Fibroblast of villous mesenchyme (primary cell): Measurements from ENCODE around the gene IQCF5. TPM values are rescaled to one million over a fixed set of nuclear protein-coding genes. Genes with fewer than 3 reads are reported as not detected.

ENCODE experiments used
- DNase-seq: peaks from one replicate; pipeline ENCODE4 v3.0.0-alpha.2; 2010; ENCODE audit warnings: low read depth
- H3K4me3 ChIP-seq: 2 replicates; pipeline ENCODE4 v1.5.1; 2011; ENCODE audit warnings: low read depth, mild to moderate bottlenecking, low read length
- small RNA-seq: library from RNA; depleted of rRNA; stranded (forward); fragments of <200 nt; gene quantifications from one replicate; pipeline ENCODE3, GENCODE V24; 2012
- total RNA-seq: library from RNA; depleted of rRNA; stranded (reverse); fragments of >200 nt; gene quantifications from 2 replicates; pipeline ENCODE4 v1.2.3, GENCODE V29; 2012
- TF ChIP-seq, protein P1 (sequence below): IDR thresholded peaks from 2 replicates; pipeline ENCODE4 v1.5.1; 2012; ENCODE audit warnings: low read depth, mild to moderate bottlenecking, low read length; ENCODE audit not compliant: insufficient read depth

Gene IQCF5
- total RNA-seq, 1 donor, result not detected

DNA sequence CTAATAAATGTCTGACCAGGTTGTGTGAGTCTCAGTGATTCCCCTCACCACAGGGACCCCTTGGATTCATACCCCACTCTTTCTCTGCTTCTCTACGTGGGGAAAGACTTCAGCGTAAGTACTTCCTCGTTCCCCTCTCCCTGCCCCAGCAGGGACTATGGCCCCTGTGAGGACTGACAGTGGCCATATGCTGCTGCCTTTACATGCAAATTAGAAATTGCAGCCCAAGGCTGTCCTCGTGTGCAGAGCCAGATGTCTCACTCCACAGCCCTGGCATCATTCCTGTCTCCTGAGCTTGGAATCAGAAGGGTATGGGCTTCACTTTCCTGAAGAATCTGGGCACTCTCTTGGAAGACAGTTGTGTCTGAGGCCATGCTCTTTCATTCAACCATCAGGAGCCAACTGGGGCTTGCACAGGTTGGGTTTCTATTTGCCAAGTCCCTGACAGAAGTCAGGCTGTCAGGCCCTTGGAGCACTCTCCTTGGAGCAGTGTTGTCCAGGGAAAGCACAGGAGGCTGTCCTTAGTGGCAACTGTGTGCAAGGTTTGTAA, 44.5 kb downstream of the IQCF5 start:
- H3K4me3 ChIP-seq, result no peak overlapping the region
- DNase-seq, result no peak
- TF ChIP-seq, protein P1, sequence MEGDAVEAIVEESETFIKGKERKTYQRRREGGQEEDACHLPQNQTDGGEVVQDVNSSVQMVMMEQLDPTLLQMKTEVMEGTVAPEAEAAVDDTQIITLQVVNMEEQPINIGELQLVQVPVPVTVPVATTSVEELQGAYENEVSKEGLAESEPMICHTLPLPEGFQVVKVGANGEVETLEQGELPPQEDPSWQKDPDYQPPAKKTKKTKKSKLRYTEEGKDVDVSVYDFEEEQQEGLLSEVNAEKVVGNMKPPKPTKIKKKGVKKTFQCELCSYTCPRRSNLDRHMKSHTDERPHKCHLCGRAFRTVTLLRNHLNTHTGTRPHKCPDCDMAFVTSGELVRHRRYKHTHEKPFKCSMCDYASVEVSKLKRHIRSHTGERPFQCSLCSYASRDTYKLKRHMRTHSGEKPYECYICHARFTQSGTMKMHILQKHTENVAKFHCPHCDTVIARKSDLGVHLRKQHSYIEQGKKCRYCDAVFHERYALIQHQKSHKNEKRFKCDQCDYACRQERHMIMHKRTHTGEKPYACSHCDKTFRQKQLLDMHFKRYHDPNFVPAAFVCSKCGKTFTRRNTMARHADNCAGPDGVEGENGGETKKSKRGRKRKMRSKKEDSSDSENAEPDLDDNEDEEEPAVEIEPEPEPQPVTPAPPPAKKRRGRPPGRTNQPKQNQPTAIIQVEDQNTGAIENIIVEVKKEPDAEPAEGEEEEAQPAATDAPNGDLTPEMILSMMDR, result no peak

DNA sequence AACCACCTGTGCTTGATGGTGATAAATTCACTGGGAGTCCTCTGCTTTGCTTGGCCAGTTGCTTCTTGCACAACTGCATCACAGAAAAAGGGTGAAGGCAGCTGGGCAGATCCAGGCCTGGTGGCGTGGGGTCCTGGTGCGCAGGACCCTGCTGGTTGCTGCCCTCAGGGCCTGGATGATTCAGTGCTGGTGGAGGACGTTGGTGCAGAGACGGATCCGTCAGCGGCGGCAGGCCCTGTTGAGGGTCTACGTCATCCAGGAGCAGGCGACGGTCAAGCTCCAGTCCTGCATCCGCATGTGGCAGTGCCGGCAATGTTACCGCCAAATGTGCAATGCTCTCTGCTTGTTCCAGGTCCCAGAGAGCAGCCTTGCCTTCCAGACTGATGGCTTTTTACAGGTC, 45.1 kb downstream of the IQCF5 start:
- TF ChIP-seq, protein P1, result no peak
- H3K4me3 ChIP-seq, result no peak overlapping the region
- DNase-seq, result no peak

DNA sequence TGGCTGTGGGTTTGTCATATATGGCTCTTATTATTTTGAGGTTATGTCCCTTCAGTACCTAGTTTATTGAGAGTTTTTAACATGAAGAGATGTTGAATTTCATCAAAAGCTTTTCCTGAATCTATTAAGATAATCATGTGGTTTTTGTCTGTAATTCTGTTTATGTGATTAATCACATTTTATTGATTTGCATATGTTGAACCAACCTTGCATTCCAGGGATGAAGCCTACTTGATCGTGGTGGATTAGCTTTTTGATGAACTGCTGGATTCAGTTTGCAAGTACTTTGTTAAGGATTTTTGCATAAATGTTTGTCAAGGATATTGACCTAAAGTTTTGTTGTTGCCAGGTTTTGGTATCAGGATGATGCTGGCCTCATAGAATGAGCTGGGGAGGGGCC, 47.1 kb downstream of the IQCF5 start:
- TF ChIP-seq, protein P1, result no peak
- DNase-seq, result no peak
- H3K4me3 ChIP-seq, result no peak overlapping the region

Small RNA genes within 50 kb of the gene (small RNA-seq; reads per million reads assigned to genes)
- gene RN7SL504P, result not detected

Other genes starting within 250 kb of the IQCF5 start
- gene TEX264, start 204.3 kb downstream of the IQCF5 start, total RNA-seq, result 37.6 and 37.7 TPM in 2 replicates
- under 0.01 TPM in 1 of 2 replicates, not detected in the other for gene GRM2, start 168.5 kb downstream of the IQCF5 start, total RNA-seq
- not detected in 2 replicates for gene IQCF6, start 96.4 kb downstream of the IQCF5 start, total RNA-seq
- gene IQCF2, start 14.0 kb downstream of the IQCF5 start, total RNA-seq, result not detected in 2 replicates
- gene IQCF1, start 27.8 kb upstream of the IQCF5 start, total RNA-seq, result not detected in 2 replicates
- 22.5 and 24.8 TPM in 2 replicates for gene RRP9, start 66.3 kb upstream of the IQCF5 start, total RNA-seq
- 24.6 and 25.1 TPM in 2 replicates for gene PARP3, start 66.8 kb upstream of the IQCF5 start, total RNA-seq
- gene GPR62, start 79.8 kb upstream of the IQCF5 start, total RNA-seq, result under 0.01 TPM in 1 of 2 replicates, not detected in the other
- 29.4 and 42.2 TPM in 2 replicates for gene PCBP4, start 91.9 kb upstream of the IQCF5 start, total RNA-seq
- gene ABHD14B, start 98.4 kb upstream of the IQCF5 start, total RNA-seq, result 18.0 and 19.9 TPM in 2 replicates
- 5.2 and 7.1 TPM in 2 replicates for gene ABHD14A, start 99.5 kb upstream of the IQCF5 start, total RNA-seq
- 23.3 and 37.7 TPM in 2 replicates for gene ACY1, start 107.9 kb upstream of the IQCF5 start, total RNA-seq
- gene RPL29, start 120.3 kb upstream of the IQCF5 start, total RNA-seq, result 617 and 759 TPM in 2 replicates
- 20.9 and 21.2 TPM in 2 replicates for gene DUSP7, start 181.0 kb upstream of the IQCF5 start, total RNA-seq